BJ (cell line): ENCODE measurements around the gene TASP1. TPM values are rescaled to one million over a fixed set of nuclear protein-coding genes. Genes with fewer than 3 reads are reported as not detected.

Experiments
- CTCF ChIA-PET: fragments of 350-600 bp; formaldehyde crosslinking; extraction: SDS; loops from one replicate; lab custom pipeline; 2021; ENCODE audit warnings: antibody characterized with exemption, inconsistent platforms; lab: Yijun Ruan, JAX
- POLR2A ChIA-PET: fragments of 300-600 bp; sonication (Branson Sonifier 250); formaldehyde crosslinking; extraction: SDS; loops from one replicate; lab custom pipeline; 2021; ENCODE audit warnings: antibody characterized with exemption; lab: Charles Lee
- DNase-seq: peaks from one replicate; pipeline ENCODE4 v3.0.0-alpha.2; 2011; ENCODE audit warnings: low read depth
- H3K27me3 ChIP-seq: 2 replicates; pipeline ENCODE4 v1.6.0; 2011; ENCODE audit warnings: low read length; ENCODE audit not compliant: control insufficient read depth, insufficient read depth
- H3K36me3 ChIP-seq: 2 replicates; pipeline ENCODE4 v1.5.1; 2011; ENCODE audit warnings: low read length; ENCODE audit not compliant: control insufficient read depth, insufficient read depth
- H3K4me3 ChIP-seq: 2 replicates; pipeline ENCODE4 v1.5.1; 2011; ENCODE audit warnings: low read depth, mild to moderate bottlenecking, control low read depth, low read length
- CTCF ChIP-seq: IDR thresholded peaks from 2 replicates; pipeline ENCODE4 v1.5.1; 2011; ENCODE audit warnings: low read depth, mild to moderate bottlenecking, control low read depth, inconsistent platforms, low read length, moderate library complexity; ENCODE audit not compliant: insufficient read depth
- polyA plus RNA-seq: library from polyadenylated mRNA; depleted of rRNA; stranded (reverse); fragments of >200 nt; gene quantifications from 2 replicates; pipeline ENCODE4 v1.2.3, GENCODE V29; 2011

Gene TASP1
- polyA plus RNA-seq, 1 experiment: 5.4 TPM

- ChIA-PET POLR2A (no interaction called here), CTCF (interaction anchor here (0.7 to 2.4 kb wide), 3 partner anchors 13 to 532 kb away, joined by 3 to 8 read pairs (median 3); no protein-coding TSS in a partner anchor)
- no peak for TF ChIP-seq CTCF
- no peaks in the 10 kb centered on the region for H3K36me3 ChIP-seq
- no peaks in the 10 kb centered on the region for H3K27me3 ChIP-seq
- H3K4me3 ChIP-seq: no peak overlapping the region
- DNase-seq: no peak
Measured at GRCh38 chr20:13402986-13403385, 235.7 kb downstream of the TASP1 start.

GRCh38 chr20:13402171-13402760, 236.5 kb downstream of the TASP1 start:
- no peak for DNase-seq
- ChIA-PET POLR2A (no interaction called here), CTCF (interaction anchor here (1.0 to 2.4 kb wide), 2 partner anchors 14 to 144 kb away, joined by 3 to 8 read pairs; no protein-coding TSS in a partner anchor)
- Histone ChIP-seq H3K4me3 (no peak overlapping the region), H3K27me3 (no peaks in the 10 kb centered on the region), H3K36me3 (no peaks in the 10 kb centered on the region)
- no peak for TF ChIP-seq CTCF

- CTCF ChIA-PET: no interaction called here
- Histone ChIP-seq H3K4me3 (no peak overlapping the region), H3K27me3 (no peaks in the 10 kb centered on the region), H3K36me3 (no peaks in the 10 kb centered on the region)
- DNase-seq: no peak
- POLR2A ChIA-PET: no interaction called here
- no peak for TF ChIP-seq CTCF
Measured at GRCh38 chr20:13401596-13401995, 237.1 kb downstream of the TASP1 start.

- H3K27me3 ChIP-seq: no peaks in the 10 kb centered on the region
- TF ChIP-seq CTCF: no peak
- no peak overlapping the region for H3K4me3 ChIP-seq
- H3K36me3 ChIP-seq: no peaks in the 10 kb centered on the region
- ChIA-PET CTCF (interaction anchor here (0.9 kb wide), 1 partner anchor 9 kb away, joined by 3 read pairs; no protein-coding TSS in a partner anchor), POLR2A (no interaction called here)
- no peak for DNase-seq
Measured at GRCh38 chr20:13400453-13400852, 238.3 kb downstream of the TASP1 start.

- peaks cover 2% of the 10 kb centered on the region; the same call in 1 of the 2 replicates for H3K36me3 ChIP-seq
- H3K4me3 ChIP-seq: no peak overlapping the region
- no peak for DNase-seq
- CTCF ChIA-PET: interaction anchor here (0.9 kb wide), 1 partner anchor 141 kb away, joined by 3 read pairs; no protein-coding TSS in a partner anchor
- H3K27me3 ChIP-seq: no peaks in the 10 kb centered on the region
- POLR2A ChIA-PET: interaction anchor here (0.6 to 0.7 kb wide), 2 partner anchors 9 to 129 kb away, joined by 4 to 5 read pairs; no protein-coding TSS in a partner anchor
- no peak for TF ChIP-seq CTCF
Measured at GRCh38 chr20:13397300-13397724, 241.4 kb downstream of the TASP1 start.
